Liver (tissue), 9 donors: Measurements from ENCODE around the gene MIER3. TPM values are rescaled to one million over a fixed set of nuclear protein-coding genes. Genes with fewer than 3 reads are reported as not detected.

Experiments used
- DNase-seq: peaks from one replicate; pipeline ENCODE4 v3.0.0-alpha.2; 2017; ENCODE audit warnings: low spot score
- H3K27ac ChIP-seq, 2 donors: one replicate each; pipeline ENCODE4 v1.7.0; 2013; ENCODE audit warnings: inconsistent platforms in 2 of 2, low read length in 2 of 2, control low read depth in 1 of 2, low read depth in 1 of 2, mild to moderate bottlenecking in 1 of 2
- H3K27me3 ChIP-seq, 4 donors: one replicate each; pipeline versions ENCODE4 v1.6.1 to v1.7.0; 2013; ENCODE audit warnings: low read length in 3 of 4, inconsistent platforms in 1 of 4, mild to moderate bottlenecking in 1 of 4, moderate library complexity in 1 of 4; ENCODE audit not compliant: control insufficient read depth in 4 of 4, insufficient read depth in 4 of 4
- H3K36me3 ChIP-seq, 4 donors: one replicate each; pipeline versions ENCODE4 v1.6.1 to v1.7.0; 2013; ENCODE audit warnings: low read length in 3 of 4, mild to moderate bottlenecking in 3 of 4, low read depth in 1 of 4, moderate library complexity in 1 of 4; ENCODE audit not compliant: control insufficient read depth in 4 of 4, insufficient read depth in 3 of 4
- H3K4me1 ChIP-seq, 4 donors: one replicate each; pipeline versions ENCODE4 v1.6.1 to v1.7.0; 2013; ENCODE audit warnings: low read length in 3 of 4, mild to moderate bottlenecking in 3 of 4, moderate library complexity in 1 of 4; ENCODE audit not compliant: control insufficient read depth in 4 of 4, insufficient read depth in 4 of 4
- H3K4me3 ChIP-seq, 3 donors: one replicate each; pipeline versions ENCODE4 v1.6.1 to v1.7.0; 2013; ENCODE audit warnings: low read length in 3 of 3, control low read depth in 1 of 3, low read depth in 1 of 3, mild to moderate bottlenecking in 1 of 3
- H3K9ac ChIP-seq, 2 donors: one replicate each; pipeline ENCODE4 v1.7.0; 2013; ENCODE audit warnings: low read length in 2 of 2, mild to moderate bottlenecking in 2 of 2, moderate library complexity in 2 of 2, control low read depth in 1 of 2, low read depth in 1 of 2
- H3K9me3 ChIP-seq, 4 donors: one replicate each; pipeline versions ENCODE4 v1.6.1 to v1.7.0; 2013; ENCODE audit warnings: low read length in 3 of 4; ENCODE audit not compliant: control insufficient read depth in 4 of 4
- EGR1 ChIP-seq, 2 donors: IDR thresholded peaks; 2 replicates each; pipeline ENCODE4 v1.6.1; 2016 to 2018; ENCODE audit warnings: antibody characterized with exemption in 2 of 2, low read depth in 2 of 2
- FOXA2 ChIP-seq: IDR thresholded peaks from 2 replicates; pipeline ENCODE4 v1.6.1; 2016; ENCODE audit warnings: antibody characterized with exemption
- HNF4A ChIP-seq, 2 donors: conservative IDR thresholded peaks; 2 replicates each; pipeline ENCODE4 v1.6.1; 2016; ENCODE audit warnings: antibody characterized with exemption in 2 of 2, mild to moderate bottlenecking in 2 of 2
- JUND ChIP-seq, 2 donors: IDR thresholded peaks; 2 replicates each; pipeline ENCODE4 v1.6.1; 2016; ENCODE audit warnings: antibody characterized with exemption in 2 of 2
- MAX ChIP-seq: IDR thresholded peaks from 2 replicates; pipeline ENCODE4 v1.6.1; 2016; ENCODE audit warnings: antibody characterized with exemption
- NR2F2 ChIP-seq: IDR thresholded peaks from 2 replicates; pipeline ENCODE4 v1.6.1; 2016; ENCODE audit warnings: antibody characterized with exemption
- RAD21 ChIP-seq, 2 donors: IDR thresholded peaks; 2 replicates each; pipeline ENCODE4 v1.6.1; 2016; ENCODE audit warnings: antibody characterized with exemption in 2 of 2, mild to moderate bottlenecking in 2 of 2
- YY1 ChIP-seq: IDR thresholded peaks from 2 replicates; pipeline ENCODE4 v1.6.1; 2016; ENCODE audit warnings: antibody characterized with exemption, mild to moderate bottlenecking
- WGBS: extraction: QIAGEN DNeasy Blood & Tissue Kit; methylation state at CpG from one replicate; pipeline ENCODE4 v1.1.7; 2013; 5-methylcytosine and 5-hydroxymethylcytosine counted together
- polyA plus RNA-seq, 2 donors: library from polyadenylated mRNA; stranded (reverse) in 1 of 2; unstranded in 1 of 2; fragments of 200-250 nt in 1 of 2; fragments of >200 nt in 1 of 2; fragmentation: Nextera tagmentation in 1 of 2; extraction: Ambion mirVana in 1 of 2; gene quantifications; one replicate each; pipeline versions ENCODE4 v1.2.1 to v1.2.3, GENCODE V29; 2013 to 2015
- total RNA-seq, 2 donors: library from RNA; depleted of rRNA; stranded (reverse); fragments of >200 nt; gene quantifications; one replicate each; pipeline ENCODE4 v1.2.3, GENCODE V29; 2014
- TF ChIP-seq, protein P1 (sequence below): fragments of 150-350 bp; IDR thresholded peaks from 2 replicates; pipeline ENCODE4 v1.5.1; 2017; ENCODE audit warnings: improper control_type of control experiment, low read depth, low read length; ENCODE audit not compliant: missing input control
- TF ChIP-seq, protein P2 (sequence below): IDR thresholded peaks from 2 replicates; pipeline ENCODE4 v1.6.1; 2016; ENCODE audit warnings: antibody characterized with exemption, mild to moderate bottlenecking
- donor health status: healthy.
- donor health status: healthy.
- donor health status: healthy.
- donor health status: healthy.
- donor health status: healthy.

Gene MIER3
- total and polyA plus RNA-seq, 4 donors, result 4.1 to 15.5 (median 8.1) TPM

GRCh38 chr5:56954262-56954661 is 2.3 kb upstream of the MIER3 start (continued):
- TF ChIP-seq MAX (no peak), HNF4A (conservative IDR thresholded peaks at IDR 0.05) (no peak), JUND (IDR thresholded peaks at IDR 0.05) (no peak), EGR1 (IDR thresholded peaks at IDR 0.05; ENCODE audit: low read depth in 2 of 2) (no peak), YY1 (no peak)
- TF ChIP-seq, protein P1, sequence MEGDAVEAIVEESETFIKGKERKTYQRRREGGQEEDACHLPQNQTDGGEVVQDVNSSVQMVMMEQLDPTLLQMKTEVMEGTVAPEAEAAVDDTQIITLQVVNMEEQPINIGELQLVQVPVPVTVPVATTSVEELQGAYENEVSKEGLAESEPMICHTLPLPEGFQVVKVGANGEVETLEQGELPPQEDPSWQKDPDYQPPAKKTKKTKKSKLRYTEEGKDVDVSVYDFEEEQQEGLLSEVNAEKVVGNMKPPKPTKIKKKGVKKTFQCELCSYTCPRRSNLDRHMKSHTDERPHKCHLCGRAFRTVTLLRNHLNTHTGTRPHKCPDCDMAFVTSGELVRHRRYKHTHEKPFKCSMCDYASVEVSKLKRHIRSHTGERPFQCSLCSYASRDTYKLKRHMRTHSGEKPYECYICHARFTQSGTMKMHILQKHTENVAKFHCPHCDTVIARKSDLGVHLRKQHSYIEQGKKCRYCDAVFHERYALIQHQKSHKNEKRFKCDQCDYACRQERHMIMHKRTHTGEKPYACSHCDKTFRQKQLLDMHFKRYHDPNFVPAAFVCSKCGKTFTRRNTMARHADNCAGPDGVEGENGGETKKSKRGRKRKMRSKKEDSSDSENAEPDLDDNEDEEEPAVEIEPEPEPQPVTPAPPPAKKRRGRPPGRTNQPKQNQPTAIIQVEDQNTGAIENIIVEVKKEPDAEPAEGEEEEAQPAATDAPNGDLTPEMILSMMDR, result no peak

GRCh38 chr5:56951126-56951945 is 587 bp downstream of the MIER3 start:
- WGBS, result under 1% methylated on average over 85 of the region's 85 CpGs
- H3K36me3 ChIP-seq, result peaks cover 0 to 6% (median 3%) of the 10 kb centered on the region in 4 donors
- peak; percentile 50 for DNase-seq

More at GRCh38 chr5:56951126-56951945, 587 bp downstream of the MIER3 start:
- Histone ChIP-seq H3K4me3 (peak overlapping the region; percentile 77 to 100 (median 88)), H3K27ac (peak overlapping the region; percentile 50 to 64), H3K9me3 (no peaks in the 10 kb centered on the region), H3K9ac (peak overlapping the region; percentile 56 to 64), H3K27me3 (no peaks in the 10 kb centered on the region), H3K4me1 (peaks cover 3 to 19% (median 9%) of the 10 kb centered on the region in 4 donors)
- TF ChIP-seq HNF4A (conservative IDR thresholded peaks at IDR 0.05) (no peak), NR2F2 (no peak), EGR1 (IDR thresholded peaks at IDR 0.05; ENCODE audit: low read depth in 2 of 2) (no peak), RAD21 (IDR thresholded peaks at IDR 0.05) (no peak), FOXA2 (no peak)
- TF ChIP-seq, protein P1, result no peak
- TF ChIP-seq, protein P2, sequence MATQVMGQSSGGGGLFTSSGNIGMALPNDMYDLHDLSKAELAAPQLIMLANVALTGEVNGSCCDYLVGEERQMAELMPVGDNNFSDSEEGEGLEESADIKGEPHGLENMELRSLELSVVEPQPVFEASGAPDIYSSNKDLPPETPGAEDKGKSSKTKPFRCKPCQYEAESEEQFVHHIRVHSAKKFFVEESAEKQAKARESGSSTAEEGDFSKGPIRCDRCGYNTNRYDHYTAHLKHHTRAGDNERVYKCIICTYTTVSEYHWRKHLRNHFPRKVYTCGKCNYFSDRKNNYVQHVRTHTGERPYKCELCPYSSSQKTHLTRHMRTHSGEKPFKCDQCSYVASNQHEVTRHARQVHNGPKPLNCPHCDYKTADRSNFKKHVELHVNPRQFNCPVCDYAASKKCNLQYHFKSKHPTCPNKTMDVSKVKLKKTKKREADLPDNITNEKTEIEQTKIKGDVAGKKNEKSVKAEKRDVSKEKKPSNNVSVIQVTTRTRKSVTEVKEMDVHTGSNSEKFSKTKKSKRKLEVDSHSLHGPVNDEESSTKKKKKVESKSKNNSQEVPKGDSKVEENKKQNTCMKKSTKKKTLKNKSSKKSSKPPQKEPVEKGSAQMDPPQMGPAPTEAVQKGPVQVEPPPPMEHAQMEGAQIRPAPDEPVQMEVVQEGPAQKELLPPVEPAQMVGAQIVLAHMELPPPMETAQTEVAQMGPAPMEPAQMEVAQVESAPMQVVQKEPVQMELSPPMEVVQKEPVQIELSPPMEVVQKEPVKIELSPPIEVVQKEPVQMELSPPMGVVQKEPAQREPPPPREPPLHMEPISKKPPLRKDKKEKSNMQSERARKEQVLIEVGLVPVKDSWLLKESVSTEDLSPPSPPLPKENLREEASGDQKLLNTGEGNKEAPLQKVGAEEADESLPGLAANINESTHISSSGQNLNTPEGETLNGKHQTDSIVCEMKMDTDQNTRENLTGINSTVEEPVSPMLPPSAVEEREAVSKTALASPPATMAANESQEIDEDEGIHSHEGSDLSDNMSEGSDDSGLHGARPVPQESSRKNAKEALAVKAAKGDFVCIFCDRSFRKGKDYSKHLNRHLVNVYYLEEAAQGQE, result no peak
